Stromal cell of bone marrow (primary cell): Measurements from ENCODE around the gene GRAMD2B.
"Not testable (repeated sequence)": the region's sequence is repeated elsewhere in the genome, so short reads cannot be mapped to it uniquely, and the experiment has no call there.

ENCODE experiments used
- DNase-seq: peaks from one replicate; pipeline ENCODE4 v3.0.0-alpha.2; 2012; ENCODE audit warnings: low read depth

Gene GRAMD2B

DNA sequence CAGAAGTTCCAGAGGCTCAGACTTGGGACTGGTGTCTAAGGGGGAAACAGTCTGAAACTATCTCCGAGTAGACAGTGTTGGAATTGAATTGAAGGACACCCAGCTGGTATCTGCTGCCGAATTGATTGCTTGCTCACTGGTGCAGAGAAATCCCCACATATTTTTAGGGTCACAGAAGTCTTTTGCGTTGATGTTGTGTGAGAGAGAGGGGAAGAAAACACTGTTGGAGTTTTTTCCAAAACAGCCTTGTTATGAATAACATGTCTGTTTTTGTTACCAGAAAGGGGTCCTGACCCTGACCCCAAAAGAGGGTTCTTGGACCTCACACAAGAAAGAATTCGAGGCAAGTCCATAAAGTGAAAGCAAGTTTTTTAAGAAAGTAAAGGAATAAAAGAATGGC is 90.5 kb downstream of the GRAMD2B start:
- no peak for DNase-seq

DNA sequence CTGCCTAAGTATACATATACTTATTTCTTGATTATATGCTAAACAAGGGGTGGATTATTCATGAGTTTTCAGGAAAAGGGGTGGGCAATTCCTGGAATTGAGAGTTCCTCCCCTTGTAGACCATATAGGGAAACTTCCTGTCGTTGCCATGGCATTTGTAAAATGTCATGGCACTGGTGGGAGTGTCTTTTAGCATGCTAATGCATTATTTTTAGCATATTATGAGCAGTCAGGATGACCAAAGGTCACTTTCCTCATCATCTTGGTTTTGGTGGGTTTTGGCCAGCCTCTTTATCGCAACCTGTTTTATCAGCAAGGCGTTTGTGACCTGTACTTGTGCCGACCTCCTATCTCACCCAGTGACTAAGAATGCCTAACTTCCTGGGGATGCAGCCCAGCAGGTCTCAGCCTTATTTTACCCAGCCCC is 90.9 kb downstream of the GRAMD2B start:
- no peak for DNase-seq

DNA sequence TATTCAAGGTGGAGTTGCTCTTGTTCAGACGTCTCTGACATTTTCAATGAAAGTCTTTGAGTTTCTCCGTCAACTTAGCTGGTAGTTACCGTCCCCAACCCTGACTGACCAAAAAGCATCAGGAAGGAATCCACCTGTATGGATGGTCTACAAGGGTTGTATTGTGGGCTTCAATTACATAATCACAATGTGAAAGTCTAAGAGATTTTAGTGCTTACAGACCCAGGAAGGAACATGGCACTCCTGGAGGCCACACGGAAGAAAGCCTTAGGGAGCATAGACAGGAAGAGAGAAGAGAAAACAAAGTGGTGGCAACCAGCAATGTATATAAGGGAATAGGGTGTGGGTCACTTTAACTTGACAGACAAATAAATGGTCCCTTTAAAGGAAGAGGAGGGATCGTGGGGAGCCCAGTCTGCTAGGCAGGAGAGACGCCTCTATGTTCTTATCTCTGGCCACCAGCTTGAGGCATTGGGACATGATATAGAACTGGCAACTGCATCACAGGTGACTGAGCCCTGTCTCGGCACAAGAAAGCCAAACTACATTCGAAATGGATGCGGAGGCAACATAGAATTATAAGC is 91.4 kb downstream of the GRAMD2B start:
- DNase-seq: no peak

DNA sequence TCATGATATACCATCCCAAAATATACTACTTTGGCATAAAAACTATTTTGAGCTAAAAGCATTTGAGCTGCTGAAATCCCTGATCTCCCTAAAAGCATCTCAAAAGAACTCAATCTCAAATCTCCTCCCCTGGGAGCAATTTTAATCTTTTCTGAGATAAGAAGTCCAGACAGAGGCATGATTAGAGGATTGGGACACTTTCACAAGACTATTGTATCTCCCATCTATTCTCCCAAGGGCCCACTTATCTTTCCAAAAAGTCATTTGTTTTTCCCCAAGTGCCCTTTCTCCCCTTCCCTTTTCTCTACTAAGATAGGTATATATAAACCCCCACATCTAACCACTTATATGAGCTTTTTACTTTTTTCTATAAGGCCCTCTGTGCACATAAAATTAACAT is 92.1 kb downstream of the GRAMD2B start:
- no peak for DNase-seq

DNA sequence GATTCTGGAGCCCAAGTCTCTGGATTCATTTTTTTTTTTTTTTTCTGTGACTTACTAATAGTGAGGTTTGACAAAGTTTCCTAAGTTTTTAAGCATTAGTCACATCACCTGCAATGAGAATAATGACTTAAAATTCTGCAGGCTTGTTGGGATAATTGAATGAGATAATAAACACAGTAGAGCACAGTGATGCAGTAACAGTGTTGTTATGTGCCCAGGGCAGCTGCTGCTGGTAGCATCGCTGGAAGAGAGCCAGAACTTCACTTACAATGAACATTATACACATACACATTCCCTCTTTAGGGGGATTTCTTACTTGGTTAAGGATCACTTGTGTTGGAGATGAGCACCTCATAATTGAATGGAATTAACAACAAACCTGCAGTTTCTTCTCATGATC is 92.9 kb downstream of the GRAMD2B start:
- DNase-seq: no peak

DNA sequence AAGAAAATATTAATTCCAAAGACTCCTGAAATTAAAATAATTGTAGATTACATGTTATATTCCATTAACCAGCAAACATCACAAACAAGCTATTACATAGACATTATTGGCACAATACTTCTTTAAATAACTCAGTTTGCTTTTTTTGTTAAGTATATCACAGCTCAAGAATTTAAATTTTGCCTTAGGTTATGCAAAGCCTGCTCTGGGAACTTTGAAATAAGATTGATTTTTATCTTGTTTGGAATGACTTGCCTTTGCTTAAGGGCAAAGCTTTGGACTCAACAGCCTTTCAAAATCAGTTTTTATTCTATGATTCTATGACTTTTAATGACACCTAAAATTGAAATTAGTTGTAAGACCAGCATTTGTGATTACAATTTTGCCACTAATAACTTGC is 93.6 kb downstream of the GRAMD2B start:
- DNase-seq: no peak

DNA sequence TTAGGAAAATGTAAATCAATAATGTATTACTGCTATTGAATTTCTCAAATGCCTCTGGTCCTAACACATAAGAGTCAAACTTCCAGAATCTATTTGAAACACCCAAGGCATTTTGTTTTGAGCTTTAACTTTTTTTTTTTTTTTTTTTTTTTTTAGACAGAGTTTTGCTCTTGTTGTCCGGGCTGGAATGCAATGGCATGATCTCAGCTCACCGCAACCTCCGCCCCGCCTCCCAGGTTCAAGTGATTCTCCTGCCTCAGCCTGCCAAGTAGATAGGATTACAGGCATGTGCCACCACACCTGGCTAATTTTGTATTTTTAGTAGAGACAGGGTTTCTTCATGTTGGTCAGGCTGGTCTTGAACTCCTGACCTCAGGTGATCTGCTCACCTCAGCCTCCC is 96.0 kb downstream of the GRAMD2B start:
- not testable (repeated sequence) for DNase-seq

DNA sequence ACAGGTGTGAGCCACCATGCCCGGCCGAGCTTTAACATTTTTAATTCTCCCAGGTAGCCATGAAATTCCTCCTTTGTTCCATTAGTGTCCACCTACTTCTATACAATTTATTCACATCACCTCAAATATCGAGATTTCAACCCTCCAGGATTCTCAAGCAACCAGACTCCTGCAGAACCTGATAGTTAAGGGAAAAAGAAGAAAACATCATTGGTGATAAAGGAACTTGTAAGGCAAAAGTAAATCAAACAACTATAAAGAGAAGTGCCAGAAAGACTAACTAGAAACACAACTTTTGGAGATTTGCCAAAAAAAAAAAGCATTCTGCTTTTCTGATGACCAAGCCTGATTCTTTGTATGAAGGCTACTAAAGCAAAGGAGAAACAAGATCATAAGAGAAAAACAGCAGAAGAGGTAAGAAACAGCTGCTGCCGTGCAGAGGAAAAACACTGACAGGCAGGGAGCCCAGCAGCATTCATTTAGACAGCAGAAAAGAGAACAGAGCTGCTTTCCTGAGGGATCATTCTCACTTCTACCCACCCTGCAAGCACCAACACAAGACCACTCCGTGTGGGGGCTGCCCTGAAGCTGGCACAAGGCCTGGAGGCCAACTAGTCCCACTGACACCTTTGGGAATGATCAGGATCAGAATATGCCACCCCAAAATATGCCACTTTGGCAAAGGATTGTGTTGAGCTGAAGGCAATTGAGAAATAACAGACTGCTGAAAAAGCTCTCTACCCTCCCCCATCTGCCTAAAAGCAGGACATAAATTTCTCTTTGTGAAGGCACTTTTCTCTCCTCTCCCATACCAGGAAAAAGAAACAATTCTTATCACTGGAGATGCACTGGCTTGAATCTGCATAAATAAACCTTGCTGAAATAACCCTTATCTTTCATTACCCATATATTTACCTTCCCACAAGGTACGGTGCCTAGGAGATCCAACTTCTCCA is 96.7 kb downstream of the GRAMD2B start:
- no peak for DNase-seq

DNA sequence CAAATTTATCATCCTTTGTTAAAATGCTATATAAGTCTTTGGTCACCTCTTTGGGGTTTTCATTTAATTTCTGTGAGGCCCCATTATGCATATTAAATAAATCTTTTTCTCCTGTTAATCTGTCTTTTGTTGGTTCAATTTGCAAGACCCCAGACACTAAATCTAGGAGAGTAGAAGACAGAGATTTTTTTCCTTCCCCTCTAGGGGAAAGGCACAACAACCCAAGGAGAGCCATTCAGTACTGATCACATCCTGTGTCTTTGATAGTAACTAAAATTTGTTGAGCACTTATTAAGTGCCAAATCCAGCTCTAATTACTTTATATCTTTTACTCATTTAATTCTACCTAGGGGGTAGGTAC is 97.4 kb downstream of the GRAMD2B start:
- DNase-seq: no peak

DNA sequence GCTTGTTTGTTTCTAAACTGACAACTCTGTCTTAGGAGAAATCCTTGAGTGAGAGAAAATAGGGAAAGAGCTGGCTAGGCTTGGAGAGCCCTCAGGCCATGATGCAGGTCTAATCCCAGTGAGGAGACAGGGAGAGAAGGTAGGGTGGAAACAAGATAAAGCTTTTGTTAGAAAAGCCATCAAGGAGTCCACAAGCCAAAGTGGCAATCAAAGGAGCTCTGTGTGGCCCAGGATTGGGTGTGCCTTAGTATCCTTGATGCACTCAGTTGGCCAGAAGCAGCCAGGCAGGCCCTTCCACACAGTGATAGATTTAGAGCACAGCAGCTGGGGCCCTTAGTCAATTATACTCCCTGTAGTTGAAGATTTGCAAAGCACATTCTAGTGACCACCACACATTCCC is 97.9 kb downstream of the GRAMD2B start:
- no peak for DNase-seq

DNA sequence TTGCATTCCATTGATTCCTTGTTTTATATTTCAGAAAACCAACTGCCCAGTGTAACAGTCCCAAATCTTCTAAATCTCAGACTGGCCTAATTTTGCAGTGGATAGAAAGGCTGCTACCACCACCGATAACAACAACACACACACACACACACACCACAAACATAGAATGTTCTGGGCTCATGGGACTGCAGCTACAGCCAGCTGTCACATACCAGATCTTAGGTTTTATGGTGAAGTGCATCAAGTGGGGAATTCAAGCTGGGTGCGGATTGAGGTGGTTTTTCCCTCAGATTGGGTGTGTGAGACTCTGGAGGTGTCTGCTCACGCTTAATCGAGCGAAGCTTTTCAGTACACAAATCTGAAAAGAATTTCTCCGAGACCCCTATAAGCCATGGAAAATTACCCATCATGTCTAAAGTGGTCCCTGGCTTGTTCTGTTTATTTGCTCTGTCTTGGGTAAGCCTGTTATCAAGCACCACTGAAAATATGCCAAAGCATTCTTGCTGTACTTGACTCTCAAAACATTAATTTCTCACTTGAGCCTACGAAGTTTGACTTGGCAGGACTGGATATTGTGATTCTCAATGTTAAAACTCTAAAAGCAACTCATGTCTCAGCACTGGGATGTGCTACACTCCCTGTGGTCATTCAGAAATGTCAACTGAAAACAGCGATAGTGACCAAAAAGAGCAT is 100.8 kb downstream of the GRAMD2B start:
- DNase-seq: no peak

DNA sequence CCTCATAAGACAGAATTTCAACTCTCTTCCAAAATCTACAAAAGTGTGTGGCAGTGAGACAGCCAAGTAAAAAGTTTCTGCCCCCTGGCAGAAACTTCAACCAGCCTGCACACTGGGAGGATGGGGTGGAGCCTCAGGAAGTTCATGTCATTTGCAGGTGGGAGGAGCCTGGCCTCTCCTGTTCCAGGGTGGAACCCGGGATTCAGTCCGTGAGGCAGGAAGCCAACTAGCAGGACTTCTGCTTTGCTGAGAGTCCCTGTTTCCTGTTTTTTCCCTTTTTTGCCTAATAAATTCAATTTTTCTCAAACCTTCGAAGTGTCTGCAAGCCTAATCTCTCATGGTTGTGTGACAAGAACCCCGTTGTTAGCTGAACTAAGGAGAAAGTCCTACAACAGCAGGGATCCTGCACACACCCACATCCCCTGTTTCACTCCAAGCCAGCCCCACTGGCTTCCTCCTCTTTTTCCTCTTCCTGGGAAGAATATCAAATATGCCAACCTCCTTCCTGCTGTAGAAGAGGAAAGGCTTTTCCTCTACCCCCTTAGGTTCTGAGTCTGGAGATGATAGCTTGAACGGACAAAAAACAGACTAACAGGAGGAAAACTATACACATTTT is 102.5 kb downstream of the GRAMD2B start:
- no peak for DNase-seq

DNA sequence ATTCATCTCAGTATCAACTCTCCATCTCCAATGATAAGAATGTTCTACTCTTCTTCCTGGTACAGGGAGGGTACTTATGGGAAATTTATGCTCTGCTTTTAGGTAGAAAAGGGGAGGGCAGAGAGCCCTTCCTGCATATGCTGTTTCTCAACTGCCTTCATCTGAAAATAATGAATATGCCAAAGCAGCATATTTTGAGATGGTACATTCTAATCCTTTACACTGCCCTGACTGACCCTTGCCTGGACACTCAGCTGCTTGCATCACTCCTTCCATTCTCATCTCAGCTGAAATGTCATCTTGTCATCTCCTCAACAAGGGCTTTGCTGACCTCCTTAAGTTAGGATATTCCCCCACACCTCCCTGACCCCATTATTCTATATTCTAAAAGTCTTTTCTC is 103.3 kb downstream of the GRAMD2B start:
- no peak for DNase-seq

DNA sequence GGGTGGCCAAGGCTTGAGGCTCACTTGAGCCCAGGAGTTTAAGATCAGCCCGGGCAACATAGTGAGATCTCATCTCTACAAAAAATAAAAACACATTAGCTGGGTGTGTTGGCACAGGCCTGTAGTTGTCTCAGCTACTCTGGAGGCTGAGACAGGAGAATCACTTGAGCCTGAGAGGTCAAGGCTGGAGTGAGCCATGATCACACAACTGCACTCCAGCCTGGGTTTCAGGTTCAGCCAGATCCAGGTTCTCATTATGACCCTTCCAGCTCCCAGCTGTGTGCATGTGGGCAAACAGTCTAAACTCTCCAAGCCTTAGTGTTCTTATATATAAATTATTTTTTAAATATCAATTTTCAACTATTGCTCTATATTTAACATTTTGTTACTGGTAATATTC is 103.9 kb downstream of the GRAMD2B start:
- no peak for DNase-seq

DNA sequence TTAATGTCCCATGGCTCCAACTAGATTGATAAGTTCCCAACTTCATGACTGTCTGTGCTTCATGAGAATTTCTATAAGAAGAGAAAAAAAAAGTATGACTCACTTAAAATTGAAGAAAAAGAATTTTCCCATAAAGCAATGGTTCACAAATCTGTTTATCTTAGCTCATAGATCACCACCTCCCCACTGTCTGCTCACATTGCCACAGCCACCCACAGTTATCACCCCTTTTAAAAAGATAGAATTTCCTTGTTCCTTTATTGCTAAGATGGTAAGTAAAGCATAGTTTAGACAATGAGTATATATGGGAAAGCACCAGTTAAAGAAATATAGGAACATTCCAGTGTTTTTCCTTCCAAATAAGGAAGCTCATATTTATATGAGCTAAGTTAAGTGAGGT is 104.7 kb downstream of the GRAMD2B start:
- DNase-seq: no peak

DNA sequence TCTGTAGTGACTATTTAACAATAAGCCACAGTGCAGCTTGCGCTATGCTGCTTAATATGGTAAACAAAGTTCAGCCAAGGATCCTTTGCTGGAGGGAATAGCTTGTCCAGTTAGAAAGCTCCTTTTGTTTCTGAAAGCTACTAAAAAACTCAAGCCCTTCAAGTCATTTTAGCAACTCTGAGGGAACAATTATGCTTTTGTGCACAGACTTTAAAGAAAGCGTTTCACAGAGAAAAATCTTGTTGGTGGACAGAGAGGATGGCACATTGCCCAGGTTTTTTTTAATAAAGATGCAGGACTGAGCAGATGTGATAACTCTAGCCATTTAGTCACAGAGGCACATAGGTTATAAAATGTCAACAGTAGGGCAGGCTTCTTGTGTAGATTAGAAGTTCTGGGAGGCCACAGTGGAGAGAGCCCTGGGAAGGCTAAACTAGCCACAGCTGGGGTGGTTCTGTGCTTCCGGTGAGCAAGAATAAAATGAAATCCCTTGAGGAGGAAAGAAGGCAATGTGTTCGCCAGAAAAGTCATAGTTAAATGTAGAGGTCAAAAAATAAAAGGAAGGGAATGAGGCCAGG is 108.4 kb downstream of the GRAMD2B start:
- no peak for DNase-seq

DNA sequence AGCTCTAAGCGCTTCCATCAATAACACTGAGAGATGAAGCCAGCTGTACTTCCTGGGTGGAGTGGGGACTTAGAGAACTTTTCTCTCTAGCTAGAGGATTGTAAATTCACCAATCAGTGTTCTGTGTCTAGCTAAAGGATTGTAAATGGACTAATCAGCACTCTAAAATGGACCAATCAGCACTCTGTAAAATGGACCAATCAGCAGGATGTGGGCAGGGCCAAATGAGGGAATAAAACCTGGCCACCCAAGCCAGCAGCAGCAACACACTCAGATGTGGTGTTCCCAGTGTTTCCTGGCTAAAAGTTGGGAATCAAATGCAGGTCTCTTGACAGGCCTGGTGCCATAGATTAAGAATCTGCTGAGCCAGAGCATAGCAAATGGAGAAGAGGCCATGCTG is 111.3 kb downstream of the GRAMD2B start:
- no peak for DNase-seq

DNA sequence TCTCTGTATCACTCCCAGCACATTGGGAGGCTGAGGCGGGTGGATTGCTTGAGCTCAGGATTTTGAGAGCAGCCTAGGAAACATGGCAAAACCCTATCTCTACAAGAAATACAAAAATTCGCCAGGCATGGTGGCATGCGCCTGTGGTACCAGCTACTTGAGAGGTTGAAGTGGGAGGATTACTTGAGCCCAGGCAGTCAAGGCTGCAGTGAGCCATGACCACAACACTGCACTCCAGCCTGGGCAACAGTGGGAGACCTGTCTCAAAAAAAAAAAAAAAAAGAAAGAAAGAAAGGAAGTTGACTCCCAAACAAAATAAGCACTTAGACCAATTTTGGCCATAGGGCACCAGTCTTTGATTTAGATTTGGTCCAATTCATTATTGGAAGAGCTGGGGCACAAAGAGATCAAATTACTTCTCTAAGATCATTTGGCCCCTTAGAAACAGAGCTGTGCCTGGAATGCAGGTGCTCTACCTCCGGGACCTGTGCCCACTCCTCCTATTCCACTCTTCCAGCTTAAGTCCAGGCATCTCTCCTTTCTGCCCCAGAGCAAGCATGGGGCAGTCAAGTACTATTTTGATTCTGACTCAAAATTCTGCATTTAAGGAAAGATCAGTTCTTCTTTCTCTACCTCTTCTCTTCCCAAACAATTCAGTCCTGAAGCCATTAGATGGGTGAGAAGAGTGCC is 112.8 kb downstream of the GRAMD2B start:
- DNase-seq: no peak

DNA sequence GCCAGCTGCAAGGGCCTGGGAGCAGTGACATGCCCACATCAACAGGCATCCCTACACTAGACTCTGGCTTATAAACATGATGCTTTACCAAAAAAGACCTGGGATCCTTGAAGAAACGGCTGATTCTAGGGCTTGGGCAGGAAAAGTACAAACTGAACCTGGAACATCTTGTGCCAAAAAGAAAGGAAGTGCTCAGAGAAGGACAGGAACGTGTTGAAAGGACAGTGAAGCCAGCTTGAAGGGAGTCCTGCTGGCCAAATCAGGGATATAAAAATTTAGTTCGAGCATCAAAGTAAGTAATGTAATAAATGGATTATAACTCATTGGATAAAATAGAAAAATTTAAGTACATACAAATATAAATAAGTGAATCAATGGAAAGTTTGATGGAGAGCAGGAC is 113.7 kb downstream of the GRAMD2B start:
- DNase-seq: no peak

DNA sequence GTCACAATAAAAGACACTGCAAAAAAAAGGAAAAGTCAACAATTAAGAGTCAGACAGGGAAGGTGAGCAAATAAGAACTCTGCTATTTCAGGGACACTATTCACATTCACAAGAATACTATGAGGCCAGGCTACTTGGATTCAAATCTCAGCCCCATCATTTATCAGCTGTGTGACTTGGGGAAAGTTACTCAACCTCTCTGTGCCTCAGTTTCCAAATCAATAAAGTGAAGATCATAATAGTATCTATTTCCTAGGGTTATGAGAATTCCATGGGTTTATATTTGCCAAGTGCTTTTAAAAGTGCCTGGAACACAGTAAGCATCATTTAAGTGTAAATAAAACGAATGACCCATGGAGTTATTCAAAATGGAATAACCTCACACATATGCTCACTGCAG is 115.4 kb downstream of the GRAMD2B start:
- DNase-seq: no peak

DNA sequence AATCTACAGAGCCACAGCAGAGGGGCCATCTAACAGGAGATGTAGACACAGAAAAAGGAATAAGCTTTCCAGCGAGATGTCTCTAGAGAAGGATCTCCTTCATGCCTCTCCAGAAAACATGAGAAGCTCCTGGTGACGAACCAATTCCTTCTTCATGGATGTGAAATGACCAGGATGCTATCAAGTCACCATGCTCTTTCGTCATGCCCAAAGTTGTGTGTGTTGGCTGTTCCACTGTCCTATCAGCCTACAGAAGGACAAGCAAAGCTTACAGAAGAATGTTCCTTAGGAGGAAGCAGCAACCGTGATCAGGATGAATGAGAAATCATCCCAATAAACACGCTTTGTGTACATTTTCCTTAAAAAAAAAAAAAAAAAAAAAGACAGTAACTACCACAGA is 117.4 kb downstream of the GRAMD2B start:
- DNase-seq: no peak

DNA sequence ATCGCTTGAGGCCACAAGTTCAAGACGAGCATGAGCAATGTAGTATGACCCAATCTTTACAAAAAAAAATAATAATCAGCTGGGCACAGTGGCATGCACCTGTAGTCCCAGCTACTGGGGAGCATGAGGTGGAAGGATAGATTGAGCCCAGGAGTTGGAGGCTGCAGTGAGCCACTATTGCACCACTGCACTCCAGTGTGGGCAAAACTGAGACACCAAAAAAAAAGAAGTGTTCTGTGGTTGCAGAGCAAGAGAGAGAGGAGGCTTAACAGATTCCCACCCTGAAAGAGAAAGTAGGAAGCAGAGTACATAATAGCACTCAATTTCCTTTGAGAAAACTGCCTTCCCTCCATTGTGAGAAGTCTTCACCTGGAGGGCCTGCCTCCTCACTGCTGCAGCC is 119.2 kb downstream of the GRAMD2B start:
- DNase-seq: no peak
